C4-2B (cell line): Measurements from ENCODE around the gene SLC38A3.

Experiments used
- CTCF ChIP-seq: fragments of 450-650 bp; conservative IDR thresholded peaks from 2 replicates; pipeline ENCODE4 v1.5.1; 2017; ENCODE audit warnings: mild to moderate bottlenecking
- ZFX ChIP-seq: fragments of 450-650 bp; IDR thresholded peaks from 2 replicates; pipeline ENCODE4 v1.6.1; 2017

DNA sequence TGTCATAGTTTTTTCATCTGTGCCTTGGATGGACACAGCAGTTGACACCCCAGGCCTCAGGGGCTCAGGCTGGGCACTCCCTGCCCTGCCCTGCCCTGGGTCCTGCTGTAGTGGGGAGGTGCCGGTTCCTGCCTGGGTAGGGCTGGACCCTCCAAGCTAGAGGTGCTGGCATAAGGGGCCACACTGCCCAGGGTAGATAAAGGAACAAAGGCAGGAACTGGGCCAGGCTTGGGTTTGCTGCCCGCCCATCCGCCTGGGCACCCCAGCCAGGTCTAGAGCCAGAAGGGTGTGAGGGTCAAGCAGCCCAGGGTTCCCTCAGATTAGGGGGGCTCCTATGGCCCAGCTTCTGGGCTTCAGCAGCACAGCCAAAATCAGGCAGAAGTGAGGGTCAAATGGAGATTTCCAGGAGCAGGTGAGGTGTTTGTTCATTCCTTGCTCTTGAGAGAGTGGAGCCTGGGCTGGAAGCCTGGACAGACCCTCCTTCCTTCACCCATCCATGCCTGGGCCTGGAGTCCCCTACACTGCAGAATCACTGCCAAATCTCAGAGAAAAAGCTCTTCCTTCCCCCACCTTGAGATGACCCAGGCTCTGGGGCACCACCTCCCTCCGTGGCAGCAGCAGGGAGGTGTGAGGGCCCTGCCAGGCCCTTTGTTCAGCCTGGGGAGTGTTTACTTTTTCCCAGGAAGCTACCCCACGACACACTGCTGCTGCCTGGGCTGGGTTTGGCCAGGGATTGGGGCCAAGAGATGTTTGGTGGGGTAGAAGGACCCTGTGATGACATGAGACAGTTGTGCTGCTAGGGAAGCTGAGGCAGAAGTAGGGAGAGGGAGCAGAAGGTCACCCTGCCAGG, 42.8 kb upstream of the SLC38A3 start:
- TF ChIP-seq CTCF (no peak), ZFX (no peak)
